H9 (cell line): ENCODE data around the gene MAPK8IP1. TPM values are rescaled to one million over a fixed set of nuclear protein-coding genes. Genes with fewer than 3 reads are reported as not detected.

Experiments
- DNase-seq: peaks from one replicate; pipeline ENCODE4 v3.0.0-alpha.2; 2017
- H2AFZ ChIP-seq: one replicate; pipeline ENCODE4 v1.6.1; 2013; ENCODE audit warnings: mild to moderate bottlenecking, low read length, control low read depth, moderate library complexity
- H2AK5ac ChIP-seq: 2 replicates; pipeline ENCODE4 v1.6.1; 2013; ENCODE audit warnings: low read length, control low read depth, mixed read lengths; ENCODE audit not compliant: insufficient read length
- H2BK120ac ChIP-seq: one replicate; pipeline ENCODE4 v1.6.1; 2013; ENCODE audit warnings: low read depth, mild to moderate bottlenecking, low read length, control low read depth, inconsistent platforms; ENCODE audit not compliant: poor library complexity, severe bottlenecking
- H2BK12ac ChIP-seq: 2 replicates; pipeline ENCODE4 v1.6.1; 2013; ENCODE audit warnings: low read length, control low read depth, mixed read lengths, low read depth; ENCODE audit not compliant: insufficient read length
- H2BK15ac ChIP-seq: 2 replicates; pipeline ENCODE4 v1.6.1; 2013; ENCODE audit warnings: low read depth, low read length, control low read depth
- H2BK20ac ChIP-seq: one replicate; pipeline ENCODE4 v1.6.1; 2013; ENCODE audit warnings: low read depth, mild to moderate bottlenecking, low read length, control low read depth, inconsistent platforms; ENCODE audit not compliant: poor library complexity, severe bottlenecking
- H2BK5ac ChIP-seq: 2 replicates; pipeline ENCODE4 v1.6.1; 2013; ENCODE audit warnings: low read length, control low read depth, mixed read lengths; ENCODE audit not compliant: insufficient read length
- H3K14ac ChIP-seq: 2 replicates; pipeline ENCODE4 v1.6.1; 2013; ENCODE audit warnings: low read length, control low read depth; ENCODE audit not compliant: insufficient read depth
- H3K18ac ChIP-seq: 2 replicates; pipeline ENCODE4 v1.6.1; 2013; ENCODE audit warnings: low read depth, mild to moderate bottlenecking, mixed read lengths, low read length, control low read depth; ENCODE audit not compliant: insufficient read length
- H3K23ac ChIP-seq: 2 replicates; pipeline ENCODE4 v1.6.1; 2013; ENCODE audit warnings: low read length, control low read depth, mixed read lengths, low read depth; ENCODE audit not compliant: insufficient read length
- H3K23me2 ChIP-seq: 2 replicates; pipeline ENCODE4 v1.6.1; 2013; ENCODE audit warnings: low read depth, mild to moderate bottlenecking, mixed read lengths, low read length, control low read depth; ENCODE audit not compliant: insufficient read length, poor library complexity, severe bottlenecking
- H3K27ac ChIP-seq: 2 replicates; pipeline ENCODE4 v1.5.1; 2013; ENCODE audit warnings: low read length, control low read depth, mixed read lengths, low read depth; ENCODE audit not compliant: insufficient read length
- H3K27me3 ChIP-seq: 2 replicates; pipeline ENCODE4 v1.6.1; 2013; ENCODE audit warnings: low read length, control low read depth, inconsistent platforms; ENCODE audit not compliant: insufficient read depth
- H3K4ac ChIP-seq: 2 replicates; pipeline ENCODE4 v1.6.1; 2013; ENCODE audit warnings: low read depth, mild to moderate bottlenecking, control low read depth, inconsistent platforms, low read length, moderate library complexity
- H3K4me1 ChIP-seq: 2 replicates; pipeline ENCODE4 v1.6.1; 2013; ENCODE audit warnings: low read length, control low read depth, inconsistent platforms; ENCODE audit not compliant: insufficient read depth
- H3K4me2 ChIP-seq: 2 replicates; pipeline ENCODE4 v1.6.1; 2013; ENCODE audit warnings: low read length, control low read depth, mixed read lengths; ENCODE audit not compliant: insufficient read length, insufficient read depth
- H3K56ac ChIP-seq: 2 replicates; pipeline ENCODE4 v1.6.1; 2013; ENCODE audit warnings: low read depth, mild to moderate bottlenecking, mixed read lengths, low read length, control low read depth; ENCODE audit not compliant: insufficient read length
- H3K79me1 ChIP-seq: 2 replicates; pipeline ENCODE4 v1.6.1; 2013; ENCODE audit warnings: low read depth, mild to moderate bottlenecking, moderate library complexity, low read length, control low read depth, inconsistent platforms; ENCODE audit not compliant: insufficient read depth, poor library complexity, severe bottlenecking
- H3K79me2 ChIP-seq: 2 replicates; pipeline ENCODE4 v1.6.1; 2013; ENCODE audit warnings: low read length, control low read depth, inconsistent platforms; ENCODE audit not compliant: insufficient read depth
- H3K9ac ChIP-seq: 2 replicates; pipeline ENCODE4 v1.6.1; 2013; ENCODE audit warnings: low read length, control low read depth, mixed read lengths; ENCODE audit not compliant: insufficient read length; ENCODE audit errors: extremely low read depth
- H3K9me3 ChIP-seq: one replicate; pipeline ENCODE4 v1.6.1; 2013; ENCODE audit warnings: low read depth, low read length, inconsistent platforms; ENCODE audit not compliant: control insufficient read depth
- H3T11ph ChIP-seq: one replicate; pipeline ENCODE4 v1.6.1; 2013; ENCODE audit warnings: mild to moderate bottlenecking, low read length, control low read depth, inconsistent platforms
- H4K20me1 ChIP-seq: one replicate; pipeline ENCODE4 v1.6.1; 2013; ENCODE audit not compliant: control insufficient read depth, insufficient read length, insufficient read depth
- H4K5ac ChIP-seq: 2 replicates; pipeline ENCODE4 v1.6.1; 2013; ENCODE audit warnings: low read depth, mild to moderate bottlenecking, mixed read lengths, low read length, control low read depth; ENCODE audit not compliant: insufficient read length
- H4K8ac ChIP-seq: replicated peaks from 2 replicates; pipeline ENCODE4 v1.6.1; 2013; ENCODE audit warnings: low read length, control low read depth, mixed read lengths, low read depth; ENCODE audit not compliant: insufficient read length
- H4K91ac ChIP-seq: 2 replicates; pipeline ENCODE4 v1.6.1; 2013; ENCODE audit warnings: low read depth, mild to moderate bottlenecking, moderate library complexity, mixed read lengths, low read length, control low read depth; ENCODE audit not compliant: insufficient read length
- H3K27ac Mint-ChIP-seq, 3 experiments: 2 replicates in 2 of 3; 3 replicates in 1 of 3; pipeline ENCODE4 v1.8.0; 2020 to 2021; ENCODE audit warnings: mixed read lengths in 3 of 3, mild to moderate bottlenecking in 1 of 3, moderate library complexity in 1 of 3
- H3K27me3 Mint-ChIP-seq: 2 replicates; pipeline ENCODE4 v1.8.0; 2021; ENCODE audit warnings: low read depth, mild to moderate bottlenecking, moderate library complexity, mixed read lengths
- H3K36me3 Mint-ChIP-seq, 3 experiments: 2 replicates in 2 of 3; 3 replicates in 1 of 3; pipeline ENCODE4 v1.8.0; 2020 to 2021; ENCODE audit warnings: low read depth in 3 of 3, mixed read lengths in 3 of 3; ENCODE audit not compliant: insufficient read depth in 1 of 3
- H3K4me1 Mint-ChIP-seq, 2 experiments: 2 replicates each; pipeline ENCODE4 v1.8.0; 2020; ENCODE audit warnings: mixed read lengths in 2 of 2
- H3K4me3 Mint-ChIP-seq, 2 experiments: 2 replicates in 1 of 2; 3 replicates in 1 of 2; pipeline ENCODE4 v1.8.0; 2020 to 2021; ENCODE audit warnings: mild to moderate bottlenecking in 2 of 2, mixed read lengths in 2 of 2, moderate library complexity in 1 of 2
- H3K9me3 Mint-ChIP-seq, 2 experiments: 2 replicates in 1 of 2; 3 replicates in 1 of 2; pipeline ENCODE4 v1.8.0; 2020; ENCODE audit warnings: mild to moderate bottlenecking in 2 of 2, mixed read lengths in 2 of 2, moderate library complexity in 1 of 2
- CTCF ChIP-seq: fragments of 200-600 bp; sonication (generic); conservative IDR thresholded peaks from 3 replicates; pipeline ENCODE4 v1.8.0; 2021; ENCODE audit warnings: antibody characterized with exemption, mild to moderate bottlenecking
- WGBS: extraction: QIAGEN DNeasy Blood & Tissue Kit; methylation state at CpG from one replicate; pipeline ENCODE4 v1.1.7; 2013; ENCODE audit warnings: missing lambda C conversion rate, low lambda C conversion rate, mixed read lengths; ENCODE audit not compliant: insufficient read length; ENCODE audit errors: extremely low coverage; 5-methylcytosine and 5-hydroxymethylcytosine counted together
- total RNA-seq: library from RNA; stranded (reverse); gene quantifications from 2 replicates; pipeline ENCODE4 v1.2.1, GENCODE V29; 2021

MAPK8IP1 gene
- total RNA-seq, 1 experiment from 2014 or later = 30.2 TPM

GRCh38 chr11:45850446-45850845, 35.0 kb upstream of the MAPK8IP1 start:
- Mint-ChIP-seq H3K4me1 (peaks cover 45 to 51% of the 10 kb centered on the region in 2 experiments), H3K27ac (no peak overlapping the region), H3K4me3 (no peak overlapping the region; a peak in 1 of 5 replicates), H3K9me3 (no peaks in the 10 kb centered on the region), H3K36me3 (peaks cover 0 to under 1% (median 0%) of the 10 kb centered on the region in 3 experiments; a peak in 2 of 7 replicates), H3K27me3 (peaks cover 21% of the 10 kb centered on the region)
- Histone ChIP-seq H4K20me1 (no peaks in the 10 kb centered on the region), H3K23me2 (peaks cover 6% of the 10 kb centered on the region), H4K91ac (no peak overlapping the region), H3K9ac (no peak overlapping the region), H3K9me3 (no peaks in the 10 kb centered on the region), H3K79me2 (no peaks in the 10 kb centered on the region; the same call in 1 of the 2 replicates), H3K4me2 (no peak overlapping the region), H3K27ac (no peak overlapping the region), H2AK5ac (no peak overlapping the region), H3K23ac (no peak overlapping the region), H3K4ac (no peak overlapping the region), H2BK120ac (no peak overlapping the region), H3K18ac (no peak overlapping the region), H3K56ac (no peak overlapping the region), H4K8ac (no peak overlapping the region), H4K5ac (no peak overlapping the region), H3K4me1 (peaks cover 2% of the 10 kb centered on the region; the same call in 1 of the 2 replicates), H3K14ac (no peak overlapping the region), H2BK12ac (no peak overlapping the region), H3K79me1 (no peaks in the 10 kb centered on the region), H2BK5ac (no peak overlapping the region), H3T11ph (no peak overlapping the region), H2BK20ac (no peak overlapping the region), H2AFZ (no peak overlapping the region), H3K27me3 (peaks cover 7% of the 10 kb centered on the region; the same call in 1 of the 2 replicates), H2BK15ac (no peak overlapping the region)
- no peak for DNase-seq
- TF ChIP-seq CTCF = no peak
- WGBS = no CpG with 5 or more reads among the region's 2 CpGs
